Ramos (cell line): ENCODE measurements around the gene RTP3.
"Not testable (repeated sequence)": the region's sequence is repeated elsewhere in the genome, so short reads cannot be mapped to it uniquely, and the experiment has no call there.

Experiments used
- in situ Hi-C: fragments of 300-500 bp; cut with MboI; formaldehyde crosslinking; loops from one replicate; pipeline ENCODE4 v1.14.3; 2022; ENCODE audit warnings: low sequenced_read_pairs; ENCODE audit not compliant: unreplicated experiment

Gene RTP3

GRCh38 chr3:46509661-46510187 lies 11.9 kb downstream of the RTP3 start:
- in situ Hi-C loops = no loop called here

DNA sequence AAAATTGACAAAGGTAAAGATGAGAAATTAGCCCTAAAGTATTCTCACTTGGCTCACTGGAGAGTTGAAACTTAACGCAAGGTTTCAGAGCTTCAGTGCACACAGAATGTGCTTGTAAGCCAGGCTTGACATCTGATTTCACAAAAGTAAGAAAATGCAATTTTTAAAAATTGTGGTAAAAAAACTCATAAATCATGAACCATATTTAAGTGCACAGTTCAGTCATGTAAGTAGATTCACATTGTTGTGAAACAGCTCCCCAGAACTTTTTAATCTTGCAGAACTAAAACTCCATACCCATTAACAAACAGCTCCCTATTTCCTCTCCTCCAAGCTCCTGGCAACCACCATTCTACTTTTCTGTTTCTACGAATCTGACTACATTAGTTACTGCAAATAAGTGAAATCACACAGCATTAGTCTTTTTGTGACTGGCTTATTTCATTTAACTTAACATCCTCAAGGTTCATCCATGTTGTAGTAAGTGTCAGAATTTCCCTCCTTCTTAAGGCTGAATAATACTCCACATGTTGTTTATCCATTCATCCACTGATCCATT lies 14.5 kb downstream of the RTP3 start:
- in situ Hi-C loops = no loop called here

GRCh38 chr3:46516521-46516920 lies 18.7 kb downstream of the RTP3 start:
- in situ Hi-C loops = no loop called here

GRCh38 chr3:46517016-46517783 lies 19.4 kb downstream of the RTP3 start:
- in situ Hi-C loops = no loop called here

- in situ Hi-C loops = no loop called here
These were observed 20.0 kb downstream of the RTP3 start for GRCh38 chr3:46517784-46518181.

DNA sequence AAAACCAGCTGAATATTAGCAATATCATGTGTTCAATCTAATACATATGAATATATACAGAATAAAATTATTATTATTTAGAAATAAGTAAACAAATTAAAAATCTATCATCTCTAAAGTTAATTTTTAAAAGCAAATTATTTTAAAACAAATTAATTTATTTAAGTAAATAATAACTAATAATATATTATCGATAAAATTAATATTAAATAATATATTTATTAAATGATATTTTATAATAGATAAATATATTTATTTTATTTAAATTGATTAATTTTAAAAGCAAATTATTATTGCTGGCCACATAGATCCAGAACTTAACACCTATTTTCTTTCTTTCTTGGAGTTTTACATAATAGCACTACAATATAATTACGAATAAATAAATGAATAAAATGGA lies 22.2 kb downstream of the RTP3 start:
- in situ Hi-C loops = no loop called here

- in situ Hi-C loops = no loop called here
These were observed 22.8 kb downstream of the RTP3 start for GRCh38 chr3:46520531-46520930.

DNA sequence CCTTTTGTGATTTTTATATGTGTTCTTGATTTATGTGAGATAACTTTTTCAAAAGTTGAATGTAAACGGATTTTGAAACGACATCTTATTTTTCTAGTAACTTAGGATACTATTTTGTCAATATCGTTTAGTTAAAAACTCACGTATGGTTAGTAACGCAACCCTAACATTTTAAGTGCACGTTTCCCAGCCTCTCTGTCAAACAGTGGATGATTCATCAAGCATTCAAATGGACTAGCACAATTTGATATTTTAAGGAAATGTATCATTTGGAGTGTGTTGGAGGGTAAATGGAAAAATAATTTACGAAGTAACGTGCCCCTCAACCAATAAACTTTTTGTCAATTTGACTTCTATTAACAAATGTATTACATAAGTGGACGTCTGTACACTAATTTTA lies 23.3 kb downstream of the RTP3 start:
- in situ Hi-C loops = no loop called here

DNA sequence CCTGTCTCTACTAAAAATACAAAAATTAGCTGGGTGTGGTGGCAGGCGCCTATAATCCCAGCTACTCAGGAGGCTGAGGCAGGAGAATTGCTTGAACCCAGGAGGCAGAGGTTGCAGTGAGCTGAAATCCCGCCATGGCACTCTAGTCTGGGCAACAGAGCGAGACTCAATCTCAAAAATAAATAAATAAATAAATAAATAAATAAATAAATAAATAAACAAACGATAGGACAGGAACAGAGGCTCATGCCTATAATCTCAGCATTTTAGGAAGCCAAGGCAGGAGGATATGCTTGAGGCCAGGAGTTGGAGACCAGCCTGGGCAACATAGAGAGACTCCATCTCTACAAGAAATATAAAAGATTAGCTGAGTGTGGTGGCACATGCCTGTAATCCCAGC lies 24.4 kb downstream of the RTP3 start:
- in situ Hi-C loops = not testable (repeated sequence)

DNA sequence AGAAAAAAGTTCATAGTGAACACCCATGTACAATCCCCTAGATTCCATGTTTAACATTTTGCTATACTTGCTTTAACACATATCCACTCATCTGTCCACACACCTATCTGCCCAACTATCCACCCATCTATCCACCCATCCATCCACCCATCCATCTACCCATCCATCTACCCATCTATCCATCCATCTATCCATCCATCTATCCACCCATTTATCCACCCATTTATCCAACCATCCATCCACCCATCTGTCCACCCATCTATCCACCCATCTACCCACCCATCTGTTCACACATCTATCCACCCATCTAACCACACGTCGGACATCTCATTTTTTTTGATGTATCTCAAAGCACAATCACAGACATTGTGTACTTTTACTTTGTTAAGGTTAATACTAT lies 25.8 kb downstream of the RTP3 start:
- in situ Hi-C loops = no loop called here

DNA sequence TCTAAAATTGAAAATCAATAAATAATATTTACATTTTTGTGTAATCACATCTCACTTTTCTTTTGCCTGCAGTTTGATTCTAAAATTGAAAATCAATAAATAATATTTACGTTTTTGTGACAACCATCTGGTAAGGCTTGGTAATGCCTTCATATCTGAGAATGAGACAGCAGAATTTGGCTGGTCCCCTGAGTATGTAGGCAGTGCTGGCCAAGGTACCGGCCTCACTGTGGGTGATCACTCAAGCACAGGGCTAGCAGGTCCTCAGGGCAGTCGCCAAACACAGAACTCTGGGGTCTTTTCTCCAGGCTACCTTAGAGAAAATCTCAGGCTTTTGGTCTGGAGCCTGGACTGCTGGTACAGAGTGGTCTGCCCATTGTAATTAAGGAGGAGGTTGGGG lies 26.2 kb downstream of the RTP3 start:
- in situ Hi-C loops = no loop called here

GRCh38 chr3:46524832-46525231 lies 27.1 kb downstream of the RTP3 start:
- in situ Hi-C loops = loop anchor here (25.0 kb wide), 1 partner anchor 963 kb away; no protein-coding TSS in a partner anchor

DNA sequence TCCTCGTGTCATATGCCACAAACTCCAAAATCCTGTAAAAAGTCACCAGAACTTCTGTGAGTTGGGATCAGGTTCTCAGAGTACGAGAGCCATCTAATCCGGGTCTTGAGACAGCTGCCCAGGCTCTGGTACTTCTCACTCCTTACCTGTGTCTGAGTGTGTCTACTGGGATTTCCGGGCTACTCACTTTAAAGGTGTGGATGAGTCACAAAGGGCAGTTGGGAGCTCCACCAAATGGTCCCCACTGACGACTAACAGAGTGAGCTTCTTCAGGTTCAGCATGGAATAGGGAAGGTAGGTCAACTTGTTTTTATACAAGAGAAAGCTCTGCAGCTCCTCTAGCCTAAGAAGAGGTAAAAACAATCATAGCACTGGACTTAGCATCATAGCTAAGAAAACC lies 29.5 kb downstream of the RTP3 start:
- in situ Hi-C loops = loop anchor here (25.0 kb wide), 1 partner anchor 965 kb away; no protein-coding TSS in a partner anchor

- in situ Hi-C loops = loop anchor here (25.0 kb wide), 1 partner anchor 971 kb away; no protein-coding TSS in a partner anchor
These were observed 35.3 kb downstream of the RTP3 start for GRCh38 chr3:46533091-46533490.

DNA sequence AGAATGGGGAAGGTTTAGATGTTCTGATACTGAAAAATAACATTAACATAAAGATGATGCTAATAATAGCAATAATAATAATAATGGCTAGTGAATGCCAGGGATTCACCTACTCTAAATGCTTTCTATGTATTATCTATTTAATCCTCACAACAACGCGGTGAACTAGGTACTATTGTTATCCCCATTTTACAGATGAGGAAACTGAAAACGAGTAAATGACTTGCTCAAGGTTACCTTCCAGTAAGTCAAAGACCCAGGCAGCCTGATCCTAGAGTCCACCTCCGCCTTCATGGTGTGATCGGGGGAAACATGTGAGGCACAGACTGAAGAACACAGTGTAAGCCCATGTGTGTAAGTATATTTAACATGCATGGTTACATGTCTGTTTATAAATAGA lies 38.0 kb downstream of the RTP3 start:
- in situ Hi-C loops = loop anchor here (25.0 kb wide), 1 partner anchor 973 kb away; no protein-coding TSS in a partner anchor

- in situ Hi-C loops = loop anchor here (25.0 kb wide), 1 partner anchor 974 kb away; no protein-coding TSS in a partner anchor
These were observed 39.0 kb downstream of the RTP3 start for GRCh38 chr3:46536758-46537157.

DNA sequence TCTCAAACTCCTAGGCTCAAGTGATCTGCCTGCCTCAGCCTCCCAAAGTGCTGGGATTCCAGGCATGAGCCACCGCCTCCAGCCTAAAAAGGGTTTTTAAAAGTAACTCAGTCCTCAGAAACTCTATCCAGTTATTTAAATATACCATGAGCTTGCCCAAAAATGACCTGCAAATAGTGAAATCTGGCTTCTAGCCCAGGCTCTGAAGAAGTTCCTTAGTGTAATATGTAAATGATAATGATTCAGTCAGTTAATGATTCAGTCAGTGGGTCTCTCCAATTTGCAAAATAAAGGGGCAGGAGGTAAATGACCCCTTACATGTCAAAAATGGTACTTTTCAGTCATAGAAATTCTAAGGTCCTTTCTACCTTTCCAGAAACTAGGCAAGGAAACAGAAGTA lies 39.5 kb downstream of the RTP3 start:
- in situ Hi-C loops = loop anchor here (25.0 kb wide), 1 partner anchor 975 kb away; no protein-coding TSS in a partner anchor

DNA sequence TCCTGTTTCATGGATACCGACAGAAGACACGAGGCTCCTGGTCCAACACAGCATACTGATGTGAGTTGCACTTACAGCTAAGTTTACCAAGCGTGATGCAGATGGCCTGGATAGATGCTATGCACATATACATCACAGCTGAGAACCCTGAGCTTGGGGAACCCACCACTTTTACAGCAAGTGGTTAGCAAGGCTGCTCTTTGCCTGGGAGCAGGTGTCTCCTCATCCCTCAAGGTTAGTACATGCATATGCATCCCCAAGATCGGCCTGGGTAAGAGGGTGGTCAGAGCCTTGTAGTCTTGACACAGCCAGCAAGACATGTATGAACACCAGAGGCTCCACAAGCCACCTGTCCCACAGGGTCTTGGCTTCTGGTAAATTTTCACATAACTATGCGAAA lies 40.0 kb downstream of the RTP3 start:
- in situ Hi-C loops = loop anchor here (25.0 kb wide), 1 partner anchor 975 kb away; no protein-coding TSS in a partner anchor

DNA sequence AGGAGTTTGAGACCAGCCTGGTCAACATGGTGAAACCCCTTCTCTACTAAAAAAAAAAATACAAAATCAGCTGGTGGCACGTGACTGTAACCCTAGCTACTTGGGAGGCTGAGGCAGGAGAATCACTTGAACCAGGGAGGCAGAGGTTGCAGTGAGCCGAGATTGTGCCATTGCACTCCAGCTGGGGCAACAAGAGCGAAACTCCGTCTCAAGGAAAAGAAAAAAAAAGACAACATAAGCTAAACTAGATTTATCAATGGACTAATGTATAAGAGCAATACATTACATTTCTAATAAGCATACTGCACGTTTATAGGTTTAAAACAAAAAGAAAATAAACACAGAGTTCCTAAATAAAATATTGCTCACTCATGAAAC lies 40.6 kb downstream of the RTP3 start:
- in situ Hi-C loops = loop anchor here (25.0 kb wide), 1 partner anchor 976 kb away; no protein-coding TSS in a partner anchor

DNA sequence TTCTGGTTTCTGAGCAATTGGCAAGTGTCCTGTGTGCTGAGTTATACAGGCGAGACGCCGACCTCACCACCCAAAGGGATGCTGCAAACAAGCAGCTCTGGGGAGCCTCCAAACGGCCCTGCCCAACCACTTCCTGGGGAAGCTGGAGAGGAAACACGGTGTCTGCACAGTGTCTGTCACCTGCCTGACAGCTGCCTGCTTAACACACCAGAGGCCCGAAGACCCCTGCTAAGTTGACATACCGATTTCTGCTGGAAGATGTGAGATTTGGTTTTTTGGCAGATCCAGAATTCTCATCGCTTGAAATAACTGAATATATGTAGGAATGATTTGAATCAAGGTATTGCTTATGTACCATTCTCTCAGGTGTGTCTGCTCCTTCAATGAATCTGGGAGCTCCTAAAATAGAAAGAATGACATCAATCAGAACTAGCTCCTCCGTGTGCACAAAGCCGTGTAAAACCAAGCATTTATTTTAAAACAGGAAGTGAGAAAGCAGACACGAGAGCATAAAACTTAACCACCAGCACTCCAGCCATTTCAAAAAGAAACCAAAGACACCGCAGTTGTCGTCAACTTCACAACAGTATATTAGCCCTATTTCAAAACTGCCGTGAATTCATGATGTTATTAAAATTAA lies 41.1 kb downstream of the RTP3 start:
- in situ Hi-C loops = loop anchor here (25.0 kb wide), 1 partner anchor 977 kb away; no protein-coding TSS in a partner anchor
